Stimulated activated CD4-positive, alpha-beta T cell treated with anti-CD3 and anti-CD28 coated beads, TNF-alpha, amount 100 ng/mL, for 1 hour (primary cell): ENCODE results near the gene NEK5.
A peak's percentile ranks its signal among the peaks of the same experiment; 100 is the strongest.

Experiments
- DNase-seq, 3 donors: peaks; one replicate each; pipeline ENCODE4 v3.0.0-alpha.2; 2020; ENCODE audit warnings: low read depth in 3 of 3, low spot score in 1 of 3

NEK5 gene

DNA sequence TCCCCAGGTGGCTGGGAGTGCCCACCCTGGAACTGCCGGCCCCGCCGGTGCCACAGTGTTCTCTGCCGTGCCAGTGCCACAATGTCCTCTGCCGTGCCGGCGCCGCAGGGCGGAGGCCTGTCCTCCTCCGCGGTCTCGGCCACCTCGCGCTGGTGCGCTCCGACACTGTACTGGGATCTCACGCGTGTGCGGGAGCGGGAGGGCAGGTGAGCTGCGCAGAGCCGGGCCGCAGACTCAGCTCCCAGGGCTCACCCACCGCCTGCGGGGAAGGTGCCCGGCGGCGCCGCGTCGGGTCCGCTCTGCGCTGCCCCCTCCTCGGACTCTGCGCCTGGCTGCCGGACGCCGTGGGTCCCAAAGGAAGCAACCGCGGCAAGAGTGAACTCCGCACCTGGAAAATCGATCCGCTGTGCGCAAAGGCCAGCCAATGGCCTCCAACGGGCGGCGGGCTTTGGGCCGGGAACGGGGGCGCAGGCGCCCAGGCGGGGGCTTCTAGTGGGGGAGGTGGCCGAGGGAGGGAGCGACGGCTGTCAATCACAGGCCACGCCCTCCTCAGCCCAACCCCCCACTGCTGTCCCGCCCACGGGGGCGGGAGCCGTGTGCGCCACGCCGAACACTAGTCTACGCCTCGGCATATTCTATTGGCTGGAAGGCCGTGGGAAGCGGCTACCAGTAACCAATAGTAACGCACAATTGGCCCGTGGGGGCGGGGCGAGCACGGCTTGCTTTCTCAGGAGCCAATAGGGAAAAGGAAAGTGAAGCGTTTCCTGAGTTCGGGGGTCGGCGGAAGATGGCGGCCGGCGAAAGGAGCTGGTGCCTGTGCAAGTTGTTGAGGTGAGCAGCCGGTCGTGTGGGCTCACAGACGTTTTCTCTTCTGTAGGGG, 117.0 kb downstream of the NEK5 start, which contains the start of gene ALG11:
TSS of gene ALG11 (plus strand) at position 767 of the 880 bp plus-strand sequence. CDS start at position 788, 21 bp downstream.
- peak; percentile 97 to 100 (median 99) for DNase-seq

DNA sequence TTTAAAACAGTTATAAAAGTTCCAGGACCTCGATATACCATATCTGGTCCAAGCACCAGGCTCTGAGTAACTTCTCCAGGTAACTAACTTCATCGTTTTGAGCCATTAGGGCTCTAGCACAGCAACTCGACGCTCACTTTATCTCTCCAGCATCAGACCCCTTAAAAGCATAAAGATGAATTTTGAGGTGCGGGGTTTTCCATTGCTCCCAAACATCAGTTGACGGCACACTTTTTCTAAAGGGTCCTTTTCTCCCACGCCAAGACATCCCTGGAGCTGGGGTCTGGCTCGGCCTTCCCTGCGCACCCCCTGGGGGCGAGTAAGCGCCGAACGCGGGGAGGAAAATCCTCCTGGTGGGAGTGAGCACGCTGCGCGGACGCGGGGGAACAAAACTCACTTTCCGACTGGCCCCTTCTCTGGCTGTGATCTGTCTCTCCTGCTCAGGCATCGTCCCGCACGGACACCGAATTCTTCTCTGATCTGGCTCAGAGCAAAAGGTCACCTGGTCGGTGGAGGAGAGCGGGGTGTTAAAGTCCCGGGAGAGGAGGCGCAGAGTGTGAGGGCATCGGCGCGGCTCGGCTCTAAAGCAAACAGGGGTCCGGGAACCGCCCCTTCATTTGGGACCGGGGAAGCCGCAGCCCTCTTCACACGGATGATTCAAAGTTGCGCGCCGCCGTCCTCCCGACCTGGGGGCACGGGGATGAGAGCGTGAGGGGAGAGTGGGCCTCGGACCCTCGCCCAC, 117.8 kb downstream of the NEK5 start, which contains the start of gene ATP7B:
TSS of gene ATP7B (minus strand) at position 561 of the 742 bp plus-strand sequence. CDS start at position 448, 113 bp downstream.
- peak in 2 of 3 donors; percentile 5 to 8 for DNase-seq

DNA sequence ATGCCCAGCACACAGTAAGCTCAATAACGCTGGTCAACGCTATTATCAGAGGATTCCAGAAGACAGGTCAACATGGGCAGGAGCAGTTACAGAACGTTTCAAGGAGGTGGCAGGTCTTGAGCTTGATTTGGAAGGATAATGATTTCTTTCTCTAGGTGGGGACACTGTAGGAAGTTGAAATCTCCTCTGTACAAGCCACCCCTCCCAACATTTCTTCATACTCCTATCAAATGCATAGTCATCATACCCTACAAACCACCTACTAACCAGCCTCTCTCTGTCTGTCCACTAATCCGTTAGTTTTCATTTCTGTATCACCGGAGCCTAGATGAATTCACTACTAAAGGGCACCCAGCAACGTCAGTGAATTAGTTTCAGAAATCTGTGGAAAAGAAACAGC, 118.9 kb downstream of the NEK5 start:
- DNase-seq = no peak

DNA sequence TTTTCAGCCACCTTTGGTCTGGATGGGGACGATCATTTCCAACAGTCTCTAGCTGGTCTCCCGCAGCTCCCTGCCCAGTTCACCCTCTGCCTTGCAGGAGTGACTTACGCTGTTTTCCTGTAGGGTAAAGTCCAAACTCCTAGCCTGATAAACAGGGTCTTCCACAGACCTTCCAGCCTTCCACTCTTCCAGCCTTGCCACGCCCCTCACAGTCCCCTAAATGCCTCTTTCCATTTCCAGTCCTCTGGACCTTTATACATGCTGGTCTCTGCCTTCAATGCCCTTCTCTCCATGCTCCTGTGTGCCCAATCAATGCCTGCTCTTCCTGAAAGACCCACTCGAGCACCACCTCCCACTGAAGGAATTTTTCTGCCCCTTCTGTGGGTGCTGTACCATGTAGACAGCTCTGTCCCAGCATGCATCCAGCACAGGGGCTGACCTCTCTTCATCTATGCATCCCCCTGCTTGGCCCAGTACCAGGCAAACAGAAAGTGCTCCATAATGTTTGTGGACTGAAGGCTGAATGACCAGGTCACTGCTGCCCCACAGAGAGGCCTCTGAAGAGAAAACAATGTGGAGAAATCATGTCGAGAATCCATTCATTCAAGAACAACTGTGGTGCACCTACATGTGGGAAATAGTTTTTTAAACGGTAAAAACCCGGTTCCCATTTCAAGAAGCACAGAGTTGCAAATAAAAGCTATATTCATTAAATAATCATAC, 122.2 kb downstream of the NEK5 start:
- no peak for DNase-seq

DNA sequence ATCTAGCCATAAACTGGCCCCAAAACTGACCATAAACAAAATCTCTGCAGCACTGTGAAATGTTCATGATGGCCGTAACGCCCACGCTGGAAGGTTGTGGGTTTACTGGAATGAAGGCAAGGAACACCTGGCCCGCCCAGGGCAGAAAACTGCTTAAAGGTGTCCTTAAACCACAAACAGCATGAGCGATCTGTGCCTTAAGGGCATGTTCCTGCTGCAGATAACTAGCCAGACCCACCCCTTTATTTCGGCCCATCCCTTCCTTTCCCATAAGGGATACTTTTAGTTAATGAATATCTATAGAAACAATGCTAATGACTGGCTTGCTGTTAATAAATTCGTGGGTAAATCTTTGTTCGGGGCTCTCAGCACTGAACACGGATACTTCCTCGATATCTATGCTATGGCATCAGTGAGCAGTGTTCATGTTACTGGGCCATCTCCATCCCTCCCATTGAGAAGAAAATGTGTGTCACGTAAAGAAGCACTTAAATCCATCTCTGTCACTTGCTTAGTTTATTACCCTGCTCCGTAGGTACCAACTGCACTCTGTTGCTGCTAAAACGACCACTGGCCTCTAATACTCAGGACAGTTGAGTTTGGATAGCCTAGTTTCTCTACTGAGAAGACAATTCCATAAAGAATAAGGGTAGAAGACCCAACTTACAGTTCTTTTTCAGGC, 122.9 kb downstream of the NEK5 start:
- DNase-seq = no peak

DNA sequence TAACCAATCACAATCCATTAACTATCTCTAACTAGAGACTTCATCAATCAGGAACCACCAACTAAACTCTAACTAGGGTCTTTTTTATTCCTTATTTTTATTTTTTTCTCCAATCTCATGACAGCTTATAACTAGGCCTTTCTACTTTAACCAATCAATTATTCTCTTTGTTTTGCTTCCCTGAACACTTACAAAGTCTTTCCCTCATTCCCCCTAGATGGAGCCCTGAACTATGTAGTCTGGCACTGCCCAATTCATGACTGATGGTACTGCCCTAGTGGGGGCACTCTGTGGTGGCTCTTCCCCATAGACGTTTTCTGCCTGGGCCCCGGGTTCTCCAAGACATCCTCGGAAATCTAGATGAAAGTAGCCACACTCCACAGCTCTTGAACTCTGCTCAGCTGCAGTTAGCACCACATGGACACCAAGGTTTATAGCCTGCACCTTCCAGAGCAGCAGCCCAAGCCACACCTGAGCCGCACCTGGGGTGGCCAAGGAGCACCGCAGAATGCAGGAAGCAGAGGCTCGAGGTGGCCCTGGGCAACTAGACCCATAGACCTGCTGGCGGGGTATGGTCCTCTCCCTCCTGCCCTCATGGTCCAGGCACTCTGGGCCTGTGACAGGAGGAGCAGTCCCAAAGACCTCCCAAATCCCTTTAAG, 124.2 kb downstream of the NEK5 start:
- DNase-seq = no peak

DNA sequence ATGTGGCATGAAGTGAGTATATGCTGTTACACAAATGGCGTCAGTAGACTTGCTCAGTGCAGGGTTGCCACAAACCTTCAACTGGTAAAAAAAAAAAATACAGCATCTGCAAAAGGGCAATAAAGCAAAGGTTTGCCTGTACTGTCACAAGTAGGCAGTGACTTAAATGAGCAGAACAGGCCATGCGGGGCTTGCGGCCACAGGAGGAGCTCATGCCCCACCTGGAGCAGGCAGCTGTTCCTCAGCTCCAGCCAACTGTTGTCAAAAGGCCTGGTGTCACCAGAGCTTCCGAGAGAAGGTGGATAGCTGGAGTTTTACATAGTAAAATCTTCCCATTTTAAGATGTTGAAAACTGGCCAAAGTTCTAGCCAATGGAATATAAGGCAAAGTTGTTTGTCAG, 125.3 kb downstream of the NEK5 start:
- DNase-seq = no peak

DNA sequence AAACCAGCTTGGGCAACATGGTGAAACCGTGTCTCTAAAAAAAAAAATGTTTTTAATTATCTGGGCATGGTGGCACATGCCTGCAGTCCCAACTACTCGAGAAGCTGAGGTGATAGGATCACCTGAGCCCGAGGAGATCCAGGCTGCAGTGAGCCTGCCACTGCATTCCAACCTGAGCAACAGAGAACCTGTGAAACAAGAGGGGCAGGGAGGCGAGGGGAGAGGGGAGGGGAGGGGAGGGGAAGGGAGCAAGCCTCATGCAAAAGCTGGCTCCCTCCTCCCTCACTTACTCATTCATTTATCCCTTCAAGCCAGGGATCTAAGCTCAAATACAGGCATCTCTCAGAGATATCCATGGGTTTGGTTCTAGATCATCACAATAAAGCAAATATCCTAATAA, 126.5 kb downstream of the NEK5 start:
- no peak for DNase-seq

DNA sequence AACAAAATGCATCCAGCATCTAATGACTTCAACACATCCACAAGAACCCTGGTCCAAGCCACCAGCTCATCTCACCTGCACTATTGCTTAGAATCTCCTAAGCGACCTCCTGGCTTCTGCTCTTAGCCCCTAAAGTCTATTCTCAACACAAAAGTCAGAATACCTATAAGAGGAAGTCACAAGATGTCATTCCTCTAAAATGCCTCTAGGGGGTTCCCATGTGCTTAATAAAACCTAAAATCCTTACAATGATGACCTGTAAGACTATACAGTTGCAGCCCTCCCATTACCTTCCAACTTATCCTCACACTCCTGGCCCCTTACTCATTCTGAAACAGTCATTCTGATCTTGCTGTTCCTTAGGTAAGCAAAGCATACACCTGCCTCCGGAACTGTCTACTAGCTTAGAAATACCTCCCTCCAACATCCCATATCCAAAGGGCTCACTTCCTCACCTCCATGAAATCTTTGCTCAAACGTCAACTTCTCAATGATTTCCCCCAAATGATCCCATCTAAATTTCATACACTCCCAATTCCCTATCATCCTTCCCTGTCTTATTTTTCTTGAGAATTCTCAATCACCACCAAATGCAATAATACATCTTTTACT, 127.6 kb downstream of the NEK5 start:
- no peak for DNase-seq

DNA sequence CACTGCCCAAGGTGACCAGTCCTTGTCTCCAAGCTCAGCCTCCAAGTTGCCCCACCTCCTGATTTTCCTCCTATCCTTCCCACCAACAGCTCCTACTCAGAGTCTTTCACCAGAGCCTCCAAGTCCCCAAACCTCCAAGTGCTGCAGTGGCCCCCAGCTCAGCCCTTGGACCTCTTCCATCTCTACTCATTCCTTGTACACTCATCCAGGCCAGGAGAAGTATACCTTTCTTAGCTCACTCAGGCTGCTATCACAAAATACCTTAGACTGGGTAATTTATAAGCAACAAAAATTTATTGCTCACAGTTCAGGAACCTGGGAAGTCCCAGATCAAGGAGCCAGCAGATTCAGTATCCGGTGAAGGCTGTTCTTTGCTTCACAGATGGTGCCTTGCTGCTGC, 129.0 kb downstream of the NEK5 start:
- no peak for DNase-seq

DNA sequence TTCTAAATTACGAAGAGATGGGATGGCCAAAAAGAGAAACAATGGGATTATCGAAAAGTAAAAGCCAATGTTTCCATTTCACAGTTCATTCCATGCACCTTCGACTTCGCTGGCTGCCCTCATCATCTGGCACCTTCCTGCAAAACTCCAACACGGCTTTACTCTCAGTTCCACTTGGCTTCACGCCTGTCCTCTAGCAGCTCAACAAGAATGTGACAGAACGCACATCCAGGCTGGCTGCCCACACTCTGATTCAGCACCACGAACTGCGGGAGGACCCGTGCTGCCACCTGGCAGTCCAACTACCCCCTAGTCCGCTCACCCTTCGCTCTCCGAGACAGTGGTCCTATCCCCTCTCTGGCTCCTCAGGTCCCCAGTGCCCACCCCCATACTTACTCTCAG, 129.4 kb downstream of the NEK5 start:
- DNase-seq = no peak

DNA sequence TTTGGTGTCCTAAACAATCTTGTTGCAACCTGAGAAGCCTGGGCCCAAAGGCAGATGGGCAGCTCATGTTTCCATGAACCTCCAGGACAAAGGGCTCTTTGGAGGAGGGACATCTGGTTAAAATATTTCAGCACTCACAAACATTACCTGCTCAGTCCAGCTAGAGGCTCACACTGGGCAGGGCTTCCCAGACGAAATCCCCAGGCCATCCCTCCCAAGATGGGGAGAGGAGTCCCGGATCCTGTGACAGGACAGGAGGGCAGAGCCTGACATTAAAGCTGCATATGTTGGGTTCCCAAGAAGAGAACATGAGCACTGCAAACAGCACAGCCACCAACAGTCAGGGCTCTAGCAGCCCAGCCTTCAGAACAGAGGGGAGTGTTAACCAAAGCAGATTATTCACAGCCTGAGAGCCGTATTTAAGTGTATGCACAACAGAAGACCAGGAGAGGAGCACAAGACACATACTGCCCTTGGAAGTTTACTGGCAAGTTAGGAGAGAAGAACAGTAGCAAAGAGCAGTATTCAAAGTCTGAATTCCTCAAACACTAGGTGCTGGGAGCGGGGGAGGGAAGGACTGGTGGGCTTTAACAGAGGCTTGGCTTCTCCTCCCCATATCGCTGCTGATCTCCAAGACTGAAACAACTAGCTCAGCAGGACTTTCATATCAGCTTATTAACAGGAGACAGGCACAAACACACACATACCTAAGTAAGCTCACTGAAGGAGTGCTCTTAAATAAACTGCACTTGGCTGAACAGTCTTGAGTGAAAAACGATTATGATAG, 130.0 kb downstream of the NEK5 start:
- DNase-seq = no peak

DNA sequence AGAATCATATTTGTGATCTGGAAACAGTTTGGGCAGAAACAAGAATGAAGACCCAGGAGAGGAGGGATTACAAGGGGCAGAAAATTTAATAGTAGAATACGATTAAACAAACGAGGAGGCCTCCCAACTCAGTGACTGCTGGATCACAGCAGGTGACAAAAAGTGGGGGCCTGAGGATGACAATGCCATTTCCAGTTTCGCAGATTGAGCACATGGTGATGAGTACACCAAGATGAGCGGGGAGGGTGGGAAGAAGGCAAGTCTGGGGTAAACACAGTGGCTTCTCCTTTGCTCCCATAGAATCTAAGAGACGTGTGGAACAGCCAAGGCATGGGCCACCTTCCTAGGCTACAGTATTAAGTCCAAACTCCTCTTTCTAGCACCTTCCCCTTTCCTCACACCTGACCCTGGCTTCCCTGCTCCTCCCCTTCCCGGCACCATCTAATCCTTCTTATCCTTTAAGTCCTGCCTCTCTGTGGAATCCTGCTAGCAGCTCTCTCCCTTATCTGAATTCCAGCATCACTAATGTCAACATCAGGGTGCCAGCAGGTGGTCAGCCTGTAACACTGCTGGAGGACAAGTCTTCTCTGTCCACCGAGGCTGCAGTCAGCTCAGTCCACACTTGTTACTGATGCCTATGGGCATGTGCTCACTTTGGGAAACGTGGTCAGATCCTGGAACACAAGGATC, 131.1 kb downstream of the NEK5 start:
- no peak for DNase-seq

DNA sequence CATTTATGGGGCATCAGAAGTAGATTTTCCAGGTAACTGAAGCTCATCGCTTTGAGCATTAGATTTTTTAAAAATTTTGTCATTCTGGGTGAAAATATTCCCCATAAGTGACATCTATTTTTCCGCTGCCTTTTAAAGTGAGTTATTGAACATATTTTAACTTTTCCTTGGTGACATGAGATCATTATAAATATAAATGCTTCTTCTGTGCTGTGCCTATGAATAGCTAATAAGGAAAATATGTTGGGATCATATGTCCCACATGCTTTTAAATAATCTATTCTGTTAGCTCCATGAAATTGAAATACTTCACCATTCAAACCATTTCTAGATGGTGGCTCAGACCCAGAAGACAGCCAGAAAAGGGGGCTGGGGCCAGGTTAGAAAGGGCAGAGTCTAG, 131.7 kb downstream of the NEK5 start:
- DNase-seq = no peak

DNA sequence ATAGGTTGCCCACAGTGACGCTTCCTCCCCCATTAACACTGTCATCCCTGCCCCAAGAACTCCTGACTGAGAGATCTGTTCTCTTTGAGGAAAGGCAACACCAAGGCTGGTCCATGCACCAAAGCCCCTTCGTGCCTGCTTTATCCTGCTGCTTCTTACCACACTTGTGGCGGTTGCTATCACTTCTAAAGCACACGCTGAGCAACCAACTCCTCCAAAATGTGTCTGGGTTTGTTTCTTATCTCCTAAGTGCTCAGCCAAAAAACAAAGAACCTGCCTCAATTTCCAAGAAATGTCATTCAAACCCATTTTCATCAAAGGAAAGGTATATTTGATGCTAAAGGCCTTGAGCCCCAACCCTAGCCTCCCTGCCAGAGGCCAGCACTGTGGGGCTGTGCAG, 132.2 kb downstream of the NEK5 start:
- DNase-seq = no peak

DNA sequence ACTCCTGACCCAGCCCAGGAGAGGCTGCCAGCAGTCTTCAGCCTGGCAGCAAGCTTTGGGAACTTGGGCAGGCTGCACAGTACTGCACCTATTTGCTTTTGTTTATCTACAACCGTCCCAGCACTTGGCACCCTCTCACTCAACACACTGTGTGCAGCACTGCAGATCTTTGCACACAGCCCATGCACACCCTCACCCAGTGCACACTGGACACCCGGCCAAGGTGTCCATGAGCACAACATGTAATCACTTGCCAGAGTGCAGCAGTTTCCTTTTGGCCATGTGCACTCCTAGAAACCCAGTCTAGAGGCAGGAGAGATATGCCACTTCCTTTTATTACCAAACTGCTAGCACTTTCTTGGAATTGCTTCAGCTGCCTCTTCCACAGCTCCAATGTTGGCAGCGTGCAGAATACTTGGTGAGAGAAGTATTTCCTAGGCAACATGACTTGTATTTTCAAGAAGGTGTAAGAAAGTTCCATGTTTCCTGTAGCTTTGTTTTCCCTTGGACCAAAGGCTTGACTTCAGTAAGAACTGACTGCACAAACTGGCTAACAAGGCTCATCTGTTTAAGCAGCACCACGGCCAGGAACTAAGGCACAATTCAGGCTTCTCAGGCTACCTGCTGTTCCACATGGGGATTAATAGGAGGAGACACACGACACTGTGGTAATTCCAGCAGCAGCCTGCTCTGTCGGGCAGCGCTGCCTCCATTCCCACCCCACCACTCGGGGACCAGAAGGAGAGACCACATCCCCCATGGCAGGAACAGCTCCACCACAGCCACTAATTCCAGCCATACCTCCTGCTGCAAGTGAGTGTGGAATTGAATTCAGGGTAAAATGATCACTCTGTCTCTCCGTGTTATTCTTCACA, 133.0 kb downstream of the NEK5 start:
- DNase-seq = no peak

DNA sequence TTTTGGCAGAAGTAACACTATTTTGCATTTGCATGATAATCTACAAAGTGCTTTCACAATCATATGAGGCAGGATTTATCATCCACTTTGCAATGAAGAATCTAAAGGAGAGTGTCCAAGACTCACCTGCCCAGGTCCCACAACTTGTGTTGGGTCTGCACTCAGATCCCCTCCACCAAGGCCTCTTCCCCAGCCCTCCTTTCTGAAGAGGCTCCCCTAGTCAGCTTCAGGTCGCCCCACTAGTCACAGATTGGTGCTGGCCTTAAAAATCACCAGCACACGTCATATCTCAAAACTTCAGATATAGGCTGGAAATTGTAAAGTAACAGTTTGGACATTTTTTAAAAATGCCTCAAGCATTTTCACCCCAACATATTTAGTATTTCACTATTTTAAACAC, 135.2 kb downstream of the NEK5 start:
- DNase-seq = no peak
